HG02938 (cell line): ENCODE data around the gene KIF22.

Source experiments
- ATAC-seq: cut with Tn5 transposase; IDR thresholded peaks from one replicate; pipeline ENCODE4 v1.9.1; 2021; ENCODE audit warnings: mild to moderate bottlenecking, moderate library complexity; ENCODE audit not compliant: unreplicated experiment

KIF22 gene

GRCh38 chr16:29834079-29834478 lies 43.5 kb downstream of the KIF22 start:
- no peak for ATAC-seq

GRCh38 chr16:29835926-29836325 lies 45.4 kb downstream of the KIF22 start:
- ATAC-seq: no peak

- no peak for ATAC-seq
Observed at GRCh38 chr16:29836623-29837022, 46.1 kb downstream of the KIF22 start.

- no peak for ATAC-seq
Observed at GRCh38 chr16:29837841-29838240, 47.3 kb downstream of the KIF22 start.

- ATAC-seq: no peak
Observed at GRCh38 chr16:29839822-29840221, 49.3 kb downstream of the KIF22 start.

GRCh38 chr16:29840240-29840639 lies 49.7 kb downstream of the KIF22 start:
- ATAC-seq: no peak

- ATAC-seq: no peak
Observed at GRCh38 chr16:29841631-29842030, 51.1 kb downstream of the KIF22 start.

- no peak for ATAC-seq
Observed at GRCh38 chr16:29842732-29843346, 52.3 kb downstream of the KIF22 start.

- ATAC-seq: no peak
Observed at GRCh38 chr16:29843931-29844330, 53.4 kb downstream of the KIF22 start.

- ATAC-seq: no peak
Observed at GRCh38 chr16:29844575-29845331, 54.2 kb downstream of the KIF22 start.

GRCh38 chr16:29845656-29846055 lies 55.1 kb downstream of the KIF22 start:
- no peak for ATAC-seq

- no peak for ATAC-seq
Observed at GRCh38 chr16:29848420-29849297, 58.1 kb downstream of the KIF22 start.

- ATAC-seq: no peak
Observed at GRCh38 chr16:29849505-29849904, 59.0 kb downstream of the KIF22 start.

GRCh38 chr16:29850998-29851397 lies 60.4 kb downstream of the KIF22 start:
- ATAC-seq: no peak

GRCh38 chr16:29852654-29853053 lies 62.1 kb downstream of the KIF22 start:
- no peak for ATAC-seq

- no peak for ATAC-seq
Observed at GRCh38 chr16:29854520-29855100, 64.1 kb downstream of the KIF22 start.
